ENCODE measurements around the gene STX7.

- no peak for TF ChIP-seq CTCF (IDR thresholded peaks at IDR 0.05)
- TF ChIP-seq POLR2A (IDR thresholded peaks at IDR 0.05) = no peak
Observed at GRCh38 chr6:132446141-132446854, 66.6 kb downstream of the STX7 start.

All from thyroid gland (tissue), 4 donors.